Stimulated activated CD8-positive, alpha-beta memory T cell treated with anti-CD3 and anti-CD28 coated beads, Interleukin-7, amount 100 ng/mL, for 4 hours (primary cell): Measurements from ENCODE around the gene FLYWCH1.
"Not testable (repeated sequence)": the region's sequence is repeated elsewhere in the genome, so short reads cannot be mapped to it uniquely, and the experiment has no call there.

Experiments used
- DNase-seq, 2 donors: peaks; one replicate each; pipeline ENCODE4 v3.0.0-alpha.2; 2020; ENCODE audit warnings: low read depth in 2 of 2

Gene FLYWCH1

DNA sequence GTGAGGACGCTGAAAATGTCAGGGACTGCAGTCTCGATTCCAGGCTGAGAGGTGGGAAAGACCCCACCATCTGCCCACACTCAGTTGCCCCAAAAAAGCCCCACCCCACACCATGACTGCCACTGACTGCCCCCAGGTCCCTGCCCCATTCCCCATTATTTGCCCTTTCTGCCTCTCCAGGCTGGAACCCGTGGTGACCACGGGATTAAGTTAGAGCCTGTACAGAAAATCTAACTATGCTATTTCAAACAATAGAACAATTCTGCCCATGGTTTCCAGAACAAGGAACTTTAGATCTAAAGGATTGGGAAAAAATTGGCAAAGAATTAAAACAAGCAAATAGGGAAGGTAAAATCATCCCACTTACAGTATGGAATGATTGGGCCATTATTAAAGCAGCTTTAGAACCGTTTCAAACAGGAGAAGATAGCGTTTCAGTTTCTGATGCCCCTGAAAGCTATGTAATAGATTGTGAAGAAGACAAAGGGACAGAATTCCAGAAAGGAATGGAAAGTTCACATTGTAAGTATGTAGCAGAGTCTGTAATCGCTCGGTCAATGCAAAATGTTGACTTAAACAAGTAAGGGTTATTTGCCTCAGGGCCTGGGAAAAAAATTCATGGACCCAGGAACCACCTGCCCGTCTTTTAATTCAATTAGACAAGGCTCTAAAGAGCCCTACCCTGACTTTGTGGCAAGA lies 14.4 kb downstream of the FLYWCH1 start:
- DNase-seq = no peak

- no peak for DNase-seq
Measured at GRCh38 chr16:2926650-2926999, 14.9 kb downstream of the FLYWCH1 start.

GRCh38 chr16:2927010-2927646 lies 15.4 kb downstream of the FLYWCH1 start:
- peak; percentile 73 to 82 for DNase-seq

GRCh38 chr16:2928151-2928550 lies 16.4 kb downstream of the FLYWCH1 start:
- DNase-seq = not testable (repeated sequence)

GRCh38 chr16:2928796-2929195 lies 17.1 kb downstream of the FLYWCH1 start:
- no peak for DNase-seq

DNA sequence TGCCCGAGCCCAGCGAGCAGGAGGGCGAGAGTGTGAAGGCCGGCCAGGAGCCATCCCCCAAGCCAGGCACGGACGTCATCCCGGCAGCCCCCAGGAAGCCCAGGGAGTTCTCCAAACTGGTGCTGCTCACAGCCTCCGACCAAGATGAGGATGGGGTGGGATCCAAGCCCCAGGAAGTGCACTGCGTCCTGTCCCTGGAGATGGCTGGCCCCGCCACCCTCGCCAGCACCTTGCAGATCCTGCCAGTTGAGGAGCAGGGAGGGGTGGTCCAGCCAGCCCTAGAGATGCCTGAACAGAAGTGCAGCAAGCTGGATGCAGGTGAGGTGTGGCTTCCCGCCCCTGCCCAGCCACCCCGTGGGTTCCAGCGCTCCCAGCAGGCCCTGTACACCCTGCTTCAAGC lies 18.0 kb downstream of the FLYWCH1 start:
- DNase-seq = no peak

DNA sequence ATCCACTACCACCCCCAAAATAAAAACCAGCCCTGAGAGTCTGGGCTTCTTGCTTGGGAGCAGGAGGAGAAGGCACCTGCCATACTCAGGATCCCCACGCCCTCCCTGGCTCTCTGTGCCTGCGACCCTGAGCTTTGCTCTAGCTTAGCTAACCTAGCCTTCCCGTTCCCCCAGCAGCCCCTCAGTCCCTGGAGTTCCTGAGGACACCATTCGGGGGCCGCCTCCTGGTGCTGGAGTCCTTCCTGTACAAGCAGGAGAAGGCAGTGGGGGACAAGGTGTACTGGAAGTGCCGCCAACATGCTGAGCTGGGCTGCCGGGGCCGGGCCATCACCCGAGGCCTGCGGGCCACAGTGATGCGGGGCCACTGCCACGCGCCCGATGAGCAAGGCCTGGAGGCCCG lies 18.5 kb downstream of the FLYWCH1 start:
- no peak for DNase-seq

DNA sequence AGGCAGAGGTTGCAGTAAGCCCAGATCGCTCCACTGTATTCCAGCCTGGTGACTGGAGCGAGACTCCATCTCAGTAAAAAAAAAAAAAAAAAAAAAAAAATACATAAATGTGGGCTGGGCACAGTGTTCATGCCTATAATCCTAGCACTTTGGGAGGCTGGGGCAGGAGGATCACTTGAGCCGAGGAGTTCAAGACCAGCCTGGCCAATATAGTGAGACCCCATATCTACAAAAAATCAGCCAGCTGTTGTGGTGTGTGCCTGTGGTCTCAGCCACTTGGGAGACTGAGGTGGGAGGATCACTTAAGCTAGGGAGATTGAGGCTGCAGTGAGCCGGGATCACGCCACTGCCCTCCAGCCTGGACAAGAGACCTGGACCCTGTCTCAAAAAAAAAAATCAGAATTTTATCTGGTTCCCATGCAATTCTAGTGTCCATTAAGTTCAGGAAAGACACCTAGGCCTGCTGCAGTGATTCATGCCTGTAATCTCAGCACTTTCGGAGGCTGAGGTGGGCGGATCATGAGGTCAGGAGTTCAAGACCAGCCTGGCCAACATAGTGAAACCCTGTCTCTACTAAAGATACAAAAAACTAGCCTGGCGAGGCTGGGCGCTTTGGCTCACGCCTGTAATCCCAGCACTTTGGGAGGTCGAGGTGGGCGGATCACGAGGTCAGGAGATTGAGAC lies 19.6 kb downstream of the FLYWCH1 start:
- not testable (repeated sequence) for DNase-seq

- no peak for DNase-seq
Measured at GRCh38 chr16:2933136-2933535, 21.4 kb downstream of the FLYWCH1 start.

- DNase-seq = no peak
Measured at GRCh38 chr16:2933701-2934100, 22.0 kb downstream of the FLYWCH1 start.

GRCh38 chr16:2934450-2934849 lies 22.7 kb downstream of the FLYWCH1 start:
- DNase-seq = no peak

DNA sequence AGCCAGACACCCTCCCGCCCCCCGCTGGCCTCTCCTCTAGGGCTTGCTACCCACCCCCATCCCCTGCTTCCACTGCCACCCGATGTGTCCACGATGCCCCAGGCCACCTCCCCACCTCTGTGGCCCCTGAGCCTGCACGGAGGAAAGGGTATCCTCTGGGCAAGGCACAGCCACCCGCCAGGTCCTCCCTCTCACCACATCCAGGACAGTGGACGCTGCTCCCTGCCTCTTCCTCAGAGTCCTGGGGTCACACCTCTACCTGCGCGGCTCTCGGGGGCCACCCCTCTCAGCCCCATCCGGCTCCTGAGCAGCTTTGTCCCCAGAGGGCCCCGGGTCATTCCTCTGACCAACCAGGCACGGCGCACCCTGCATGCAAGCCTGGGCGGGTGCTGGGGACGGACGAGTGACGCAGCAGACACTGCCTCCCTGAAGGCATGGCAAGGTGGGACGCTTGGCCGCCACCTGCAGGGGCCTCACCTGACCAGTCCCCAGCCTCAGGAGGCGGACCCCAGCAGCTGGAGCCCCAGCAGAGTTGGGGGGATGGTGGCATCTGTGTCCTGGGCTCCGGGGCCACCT lies 24.8 kb downstream of the FLYWCH1 start:
- no peak for DNase-seq

DNA sequence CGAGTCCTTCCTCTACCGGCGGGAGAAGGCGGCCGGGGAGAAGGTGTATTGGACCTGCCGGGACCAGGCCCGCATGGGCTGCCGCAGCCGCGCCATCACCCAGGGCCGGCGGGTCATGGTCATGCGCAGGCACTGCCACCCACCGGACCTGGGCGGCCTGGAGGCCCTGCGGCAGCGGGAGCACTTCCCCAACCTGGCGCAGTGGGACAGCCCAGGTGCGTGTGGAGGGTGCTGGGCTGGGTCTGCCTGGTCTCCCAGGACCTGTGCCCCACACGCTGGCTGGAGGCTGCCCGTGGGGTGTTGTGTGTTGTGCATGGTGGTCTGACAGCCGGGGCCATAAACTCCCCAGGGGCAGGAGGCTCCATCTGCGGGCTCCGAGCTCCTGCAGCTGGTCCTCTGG lies 25.4 kb downstream of the FLYWCH1 start:
- no peak for DNase-seq

DNA sequence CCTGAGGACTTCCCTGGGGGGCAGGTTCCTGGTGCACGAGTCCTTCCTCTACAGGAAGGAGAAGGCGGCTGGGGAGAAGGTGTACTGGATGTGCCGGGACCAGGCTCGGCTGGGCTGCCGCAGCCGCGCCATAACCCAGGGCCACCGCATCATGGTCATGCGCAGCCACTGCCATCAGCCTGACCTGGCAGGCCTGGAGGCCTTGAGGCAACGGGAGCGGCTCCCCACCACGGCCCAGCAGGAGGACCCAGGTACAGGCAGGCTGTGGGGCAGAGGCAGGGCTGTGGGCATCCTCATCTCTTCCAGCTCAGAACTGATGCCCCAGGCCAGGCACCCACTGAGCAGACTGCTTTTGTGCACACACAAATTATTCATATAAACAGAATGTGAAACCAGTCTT lies 26.5 kb downstream of the FLYWCH1 start:
- DNase-seq = no peak

DNA sequence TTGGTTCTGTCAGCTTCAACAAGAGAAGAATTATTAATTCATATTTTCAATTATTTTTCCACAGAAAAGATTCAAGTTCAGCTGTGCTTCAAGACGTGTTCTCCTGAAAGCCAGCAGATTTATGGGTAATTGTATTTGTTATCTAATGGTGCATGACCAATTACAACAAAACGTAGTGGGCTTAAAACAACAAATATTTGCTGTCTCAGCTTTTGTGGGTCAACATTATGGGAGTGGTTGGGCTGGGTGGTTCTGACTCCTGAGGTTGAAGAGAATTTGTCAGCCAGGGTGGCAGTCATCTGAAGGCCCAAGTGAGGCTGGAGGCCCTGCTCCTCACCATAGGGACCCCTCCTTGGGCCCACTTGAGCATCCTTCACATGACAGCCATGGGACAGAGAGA lies 28.2 kb downstream of the FLYWCH1 start:
- no peak for DNase-seq

GRCh38 chr16:2942045-2942444 lies 30.3 kb downstream of the FLYWCH1 start:
- no peak for DNase-seq

DNA sequence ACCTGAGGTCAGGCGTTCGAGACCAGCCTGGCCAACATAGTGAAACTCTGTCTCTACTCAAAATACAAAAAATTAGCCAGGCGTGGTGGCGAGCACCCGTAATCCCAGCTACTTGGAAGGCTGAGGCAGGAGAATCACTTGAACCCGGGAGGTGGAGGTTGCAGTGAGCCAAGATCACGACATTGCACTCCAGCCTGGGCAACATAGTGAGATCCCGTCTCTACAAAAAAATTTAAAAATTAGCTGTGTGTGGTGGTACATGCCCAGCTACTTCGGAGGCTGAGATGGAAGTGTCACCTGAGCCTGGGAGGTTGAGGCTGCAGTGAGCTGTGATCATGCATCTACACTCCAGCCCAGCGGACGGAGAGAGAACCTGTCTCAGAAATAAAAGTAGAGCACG lies 32.0 kb downstream of the FLYWCH1 start:
- DNase-seq = not testable (repeated sequence)

DNA sequence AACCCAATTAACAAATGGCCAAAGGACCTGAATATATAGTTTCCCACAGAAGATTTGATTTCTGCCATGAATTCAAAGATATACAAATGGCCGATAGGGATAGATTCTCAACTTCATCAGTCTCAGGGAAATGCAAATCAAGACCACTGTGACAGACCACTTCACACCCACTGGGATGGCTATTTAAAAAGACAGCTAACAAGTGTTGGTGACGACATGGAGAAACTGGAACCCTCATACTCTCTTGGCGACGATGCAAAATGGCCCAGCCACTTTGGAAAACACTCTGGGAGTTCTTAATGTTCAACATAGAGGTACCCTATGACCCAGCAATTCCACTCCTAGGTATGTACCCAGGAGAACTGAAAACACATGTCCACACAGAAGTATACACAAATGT lies 34.9 kb downstream of the FLYWCH1 start:
- DNase-seq = no peak

- no peak for DNase-seq
Measured at GRCh38 chr16:2948807-2949704, 37.3 kb downstream of the FLYWCH1 start.

GRCh38 chr16:2949705-2950352 lies 38.1 kb downstream of the FLYWCH1 start:
- DNase-seq = no peak

DNA sequence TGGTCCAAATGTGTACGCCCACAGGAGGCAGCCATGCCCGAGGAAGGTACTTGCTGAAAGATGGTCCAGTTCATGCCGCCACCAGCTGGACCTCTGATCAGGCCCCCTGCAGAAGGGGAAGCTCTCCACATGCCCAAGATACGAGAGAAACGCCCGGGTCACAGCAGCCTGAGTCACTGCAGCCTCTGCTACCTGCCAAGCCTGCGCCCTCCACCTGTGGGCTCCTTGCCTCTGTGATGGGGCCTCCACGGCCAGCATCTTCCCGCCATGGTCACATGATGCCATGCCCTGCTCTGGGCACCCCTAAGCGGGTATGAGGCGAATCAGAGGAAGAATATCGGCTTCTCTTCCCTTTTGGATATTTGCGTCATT lies 38.6 kb downstream of the FLYWCH1 start:
- DNase-seq = no peak
